HG03025 (cell line): ENCODE results near the gene RFC4.
"Not testable (repeated sequence)": the region's sequence is repeated elsewhere in the genome, so short reads cannot be mapped to it uniquely, and the experiment has no call there.

Experiments
- ATAC-seq: cut with Tn5 transposase; IDR thresholded peaks from one replicate; pipeline ENCODE4 v1.9.1; 2021; ENCODE audit warnings: mild to moderate bottlenecking, moderate library complexity; ENCODE audit not compliant: unreplicated experiment, low FRiP score

The RFC4 gene

GRCh38 chr3:186806089-186807055 is at the start of gene RFC4:
Gene RFC4 (minus strand): TSS chr3:186806482. CDS start chr3:186804713, 1,769 bp downstream.
- ATAC-seq, result peak; percentile 95

GRCh38 chr3:186854954-186855353 is 48.7 kb upstream of the RFC4 start:
- no peak for ATAC-seq

GRCh38 chr3:186854146-186854545 is 47.9 kb upstream of the RFC4 start:
- no peak for ATAC-seq

GRCh38 chr3:186852994-186853393 is 46.7 kb upstream of the RFC4 start:
- ATAC-seq, result no peak

- ATAC-seq, result not testable (repeated sequence)
Observed at GRCh38 chr3:186851835-186852234, 45.6 kb upstream of the RFC4 start.

- ATAC-seq, result no peak
Observed at GRCh38 chr3:186849374-186849975, 43.2 kb upstream of the RFC4 start.

- ATAC-seq, result no peak
Observed at GRCh38 chr3:186847437-186847836, 41.2 kb upstream of the RFC4 start.

- ATAC-seq, result no peak
Observed at GRCh38 chr3:186845756-186846155, 39.5 kb upstream of the RFC4 start.

- no peak for ATAC-seq
Observed at GRCh38 chr3:186844908-186845307, 38.6 kb upstream of the RFC4 start.

GRCh38 chr3:186843039-186843432 is 36.8 kb upstream of the RFC4 start:
- no peak for ATAC-seq

- ATAC-seq, result no peak
Observed at GRCh38 chr3:186842426-186843038, 36.2 kb upstream of the RFC4 start, which contains the start of gene ADIPOQ. Gene ADIPOQ (plus strand): TSS chr3:186842710. CDS start chr3:186853059, 10,349 bp downstream.

- no peak for ATAC-seq
Observed at GRCh38 chr3:186841620-186842019, 35.3 kb upstream of the RFC4 start.

- ATAC-seq, result no peak
Observed at GRCh38 chr3:186839874-186840641, 33.8 kb upstream of the RFC4 start.

GRCh38 chr3:186832276-186832675 is 26.0 kb upstream of the RFC4 start:
- no peak for ATAC-seq

- no peak for ATAC-seq
Observed at GRCh38 chr3:186831798-186832197, 25.5 kb upstream of the RFC4 start.

GRCh38 chr3:186828340-186828739 is 22.1 kb upstream of the RFC4 start:
- ATAC-seq, result no peak

- ATAC-seq, result peak; percentile 79
Observed at GRCh38 chr3:186826976-186827857, 20.9 kb upstream of the RFC4 start.

GRCh38 chr3:186826410-186826975 is 20.2 kb upstream of the RFC4 start:
- no peak for ATAC-seq

- no peak for ATAC-seq
Observed at GRCh38 chr3:186825872-186826409, 19.7 kb upstream of the RFC4 start.
